Neural cell (in vitro differentiated cells): ENCODE data around the gene TMEM101.

ENCODE experiments used
- EP300 ChIP-seq: fragments of 450-650 bp; conservative IDR thresholded peaks from 2 replicates; pipeline ENCODE4 v1.6.1; 2014; ENCODE audit warnings: antibody characterized with exemption, mild to moderate bottlenecking, moderate library complexity; ENCODE audit not compliant: poor library complexity, severe bottlenecking
- EZH2 ChIP-seq: fragments of 200-600, 300-800 bp; shearing (Covaris generic), sonication (generic); IDR thresholded peaks from 2 replicates; pipeline ENCODE4 v1.6.1; 2014; ENCODE audit warnings: antibody characterized with exemption, low read length, borderline replicate concordance, mild to moderate bottlenecking; ENCODE audit not compliant: insufficient read depth, poor library complexity, severe bottlenecking
- MXI1 ChIP-seq: fragments of 450-650 bp; conservative IDR thresholded peaks from 2 replicates; pipeline ENCODE4 v1.6.1; 2014; ENCODE audit warnings: antibody characterized with exemption, mild to moderate bottlenecking; ENCODE audit not compliant: poor library complexity, severe bottlenecking
- REST ChIP-seq: IDR thresholded peaks from 2 replicates; pipeline ENCODE4 v1.6.1; 2012; ENCODE audit warnings: borderline replicate concordance
- SMC3 ChIP-seq: fragments of 450-650 bp; conservative IDR thresholded peaks from 2 replicates; pipeline ENCODE4 v1.6.1; 2014; ENCODE audit warnings: antibody characterized with exemption, mild to moderate bottlenecking, moderate library complexity; ENCODE audit not compliant: poor library complexity
- TAF1 ChIP-seq: IDR thresholded peaks from 2 replicates; pipeline ENCODE4 v1.6.1; 2012; ENCODE audit warnings: low read depth
- TF ChIP-seq, protein P1 (sequence below): fragments of 450-650 bp; IDR thresholded peaks from 2 replicates; pipeline ENCODE4 v1.5.1; 2014; ENCODE audit warnings: antibody characterized with exemption, mild to moderate bottlenecking, moderate library complexity; ENCODE audit not compliant: poor library complexity, severe bottlenecking

DNA sequence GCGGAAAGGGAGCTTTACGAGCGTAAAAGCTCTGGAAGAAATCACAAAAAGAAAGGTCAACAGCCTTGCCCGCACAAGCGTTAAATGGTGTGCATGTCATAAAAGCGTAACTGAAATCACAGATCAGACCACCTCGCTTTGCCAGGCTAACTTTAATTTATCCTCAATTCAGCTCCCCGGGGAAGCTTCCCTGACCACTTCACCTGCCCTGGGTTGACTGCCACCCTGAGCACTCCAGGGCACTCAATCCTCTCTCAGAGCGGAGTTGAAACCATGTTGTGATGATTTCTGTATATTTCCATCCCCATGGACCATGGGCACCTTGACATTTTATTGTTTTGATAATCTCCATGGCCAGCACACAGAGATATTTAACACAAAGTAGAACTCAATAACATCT, 26.5 kb downstream of the TMEM101 start:
- TF ChIP-seq, protein P1, sequence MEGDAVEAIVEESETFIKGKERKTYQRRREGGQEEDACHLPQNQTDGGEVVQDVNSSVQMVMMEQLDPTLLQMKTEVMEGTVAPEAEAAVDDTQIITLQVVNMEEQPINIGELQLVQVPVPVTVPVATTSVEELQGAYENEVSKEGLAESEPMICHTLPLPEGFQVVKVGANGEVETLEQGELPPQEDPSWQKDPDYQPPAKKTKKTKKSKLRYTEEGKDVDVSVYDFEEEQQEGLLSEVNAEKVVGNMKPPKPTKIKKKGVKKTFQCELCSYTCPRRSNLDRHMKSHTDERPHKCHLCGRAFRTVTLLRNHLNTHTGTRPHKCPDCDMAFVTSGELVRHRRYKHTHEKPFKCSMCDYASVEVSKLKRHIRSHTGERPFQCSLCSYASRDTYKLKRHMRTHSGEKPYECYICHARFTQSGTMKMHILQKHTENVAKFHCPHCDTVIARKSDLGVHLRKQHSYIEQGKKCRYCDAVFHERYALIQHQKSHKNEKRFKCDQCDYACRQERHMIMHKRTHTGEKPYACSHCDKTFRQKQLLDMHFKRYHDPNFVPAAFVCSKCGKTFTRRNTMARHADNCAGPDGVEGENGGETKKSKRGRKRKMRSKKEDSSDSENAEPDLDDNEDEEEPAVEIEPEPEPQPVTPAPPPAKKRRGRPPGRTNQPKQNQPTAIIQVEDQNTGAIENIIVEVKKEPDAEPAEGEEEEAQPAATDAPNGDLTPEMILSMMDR, result no peak
- TF ChIP-seq EP300 (no peak), REST (no peak), EZH2 (no peak), SMC3 (no peak), MXI1 (no peak), TAF1 (no peak)
